ENCODE measurements around the gene EMC10.
"Not testable (repeated sequence)": the region's sequence is repeated elsewhere in the genome, so short reads cannot be mapped to it uniquely, and the experiment has no call there.

Gene EMC10

DNA sequence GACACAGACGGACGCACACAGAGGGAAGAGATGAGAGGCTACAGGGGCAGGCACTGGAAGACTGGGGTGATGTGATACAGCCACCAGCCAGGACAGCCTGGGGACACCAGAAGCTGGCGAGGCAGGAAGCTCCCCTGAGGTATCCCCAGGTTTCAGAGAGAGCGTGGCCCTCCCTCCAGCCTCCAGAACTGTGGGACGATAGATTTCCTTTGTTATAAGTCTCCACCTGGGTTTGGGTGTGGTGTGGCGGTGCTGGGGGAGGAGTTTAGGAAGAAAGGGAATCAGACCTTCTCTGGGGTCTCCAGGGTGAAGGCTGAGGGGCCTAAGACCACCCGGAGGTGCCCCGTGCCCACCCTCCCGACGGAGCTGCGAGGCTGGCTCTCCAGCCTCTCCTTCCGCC lies 40.1 kb downstream of the EMC10 start:
- DNase-seq, result no peak

GRCh38 chr19:50516964-50517703 lies 40.8 kb downstream of the EMC10 start:
- DNase-seq, result no peak

DNA sequence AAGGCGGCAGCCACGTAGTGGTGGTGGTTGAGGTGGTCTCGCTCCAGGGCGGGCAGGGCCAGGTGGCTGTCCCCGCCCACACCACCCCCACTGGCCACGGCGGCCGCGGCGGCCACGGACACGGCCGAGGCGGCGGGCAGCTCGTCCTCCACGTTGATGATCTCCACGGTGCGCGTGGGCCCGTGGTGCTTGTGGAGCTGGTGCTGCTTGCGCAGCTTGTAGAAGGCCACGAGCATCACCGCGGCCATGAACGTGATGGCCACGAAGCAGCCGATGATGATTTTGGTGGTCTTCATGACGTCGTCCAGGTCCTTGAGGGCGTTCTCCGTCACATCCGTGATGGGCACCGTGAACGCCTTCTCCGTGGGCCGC lies 41.4 kb downstream of the EMC10 start:
- DNase-seq, result no peak

- no peak for DNase-seq
Measured at GRCh38 chr19:50518091-50519005, 42.0 kb downstream of the EMC10 start.

DNA sequence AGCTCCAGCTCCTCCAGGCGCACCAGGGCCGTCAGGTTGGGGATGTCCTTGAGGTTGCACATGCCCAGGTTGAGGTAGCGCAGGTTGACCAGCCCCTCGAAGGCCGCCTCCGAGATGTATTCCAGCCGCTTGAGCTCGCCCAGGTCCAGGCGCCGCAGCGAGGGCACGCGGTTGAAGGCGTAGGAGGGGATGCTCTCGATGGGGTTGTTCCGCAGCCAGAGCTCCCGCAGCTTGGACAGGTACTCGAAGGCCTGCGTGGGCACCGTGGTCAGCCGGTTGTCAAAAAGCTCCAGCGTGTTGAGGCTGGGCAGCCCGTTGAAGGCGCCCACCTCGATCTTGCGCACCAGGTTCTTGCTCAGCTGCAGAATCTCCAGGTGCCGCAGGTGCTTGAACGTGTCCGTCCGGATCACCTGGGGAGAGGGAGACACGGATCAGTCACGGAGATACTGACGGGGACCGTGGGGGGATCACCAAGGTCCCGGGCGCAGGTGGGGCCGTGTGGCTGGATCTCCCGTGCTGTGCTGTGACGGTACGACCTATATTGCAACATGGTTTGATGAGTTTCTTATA lies 42.8 kb downstream of the EMC10 start:
- DNase-seq, result no peak

DNA sequence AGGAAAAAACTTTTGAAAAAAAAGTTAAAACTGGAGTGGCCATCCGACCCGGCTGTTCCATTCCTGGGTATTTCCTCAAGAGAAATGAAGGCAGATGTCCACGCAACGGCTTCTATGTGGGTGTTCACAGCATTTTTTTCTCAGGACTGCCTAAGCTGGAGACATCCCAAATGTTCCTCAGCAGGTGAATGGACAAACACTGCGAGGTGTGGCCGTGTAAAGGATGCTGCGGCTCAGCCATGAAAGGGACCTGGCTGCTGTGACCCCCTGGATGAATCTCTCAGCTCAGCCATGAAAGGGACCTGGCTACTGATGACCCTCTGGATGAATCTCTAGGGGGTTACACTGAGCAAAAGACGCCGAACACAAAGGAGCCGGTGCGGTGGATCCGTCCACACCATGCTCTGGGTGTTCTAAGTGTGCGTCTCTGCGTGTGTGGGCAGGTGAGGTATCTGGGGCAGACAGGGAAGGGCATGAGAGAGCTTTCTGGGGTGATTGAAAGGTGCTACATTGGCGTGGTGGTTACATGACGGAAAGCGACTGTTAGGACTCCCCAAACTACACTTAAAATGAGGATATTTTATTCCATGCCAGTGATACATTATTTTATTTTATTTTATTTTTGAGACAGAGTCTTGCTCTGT lies 44.6 kb downstream of the EMC10 start:
- no peak for DNase-seq

GRCh38 chr19:50522881-50523280 lies 46.6 kb downstream of the EMC10 start:
- DNase-seq, result no peak

GRCh38 chr19:50528052-50528451 lies 51.7 kb downstream of the EMC10 start:
- DNase-seq, result not testable (repeated sequence)

DNA sequence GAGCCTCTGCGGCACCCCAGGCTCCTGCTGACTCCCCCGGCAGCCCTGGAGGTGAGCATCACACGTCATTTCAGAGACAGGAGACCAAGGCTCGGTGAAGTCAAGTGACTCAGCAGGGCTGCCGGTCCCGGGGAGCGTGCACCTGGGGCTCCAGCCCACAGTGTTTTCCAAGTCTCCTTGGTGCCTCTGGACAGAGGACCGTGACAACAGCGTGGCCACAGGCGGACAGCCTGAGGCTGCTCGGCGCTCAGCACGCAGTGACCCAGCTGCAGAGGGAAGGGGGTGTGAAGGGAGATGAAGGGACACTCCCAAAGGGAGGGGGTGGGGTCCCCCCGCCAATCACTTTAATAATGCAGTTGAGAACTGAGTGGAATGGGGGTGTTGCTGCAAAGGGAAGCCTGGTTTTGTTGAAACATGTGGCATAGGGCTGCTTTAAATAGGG lies 54.9 kb downstream of the EMC10 start:
- no peak for DNase-seq

- DNase-seq, result no peak
Measured at GRCh38 chr19:50532952-50533351, 56.6 kb downstream of the EMC10 start.

DNA sequence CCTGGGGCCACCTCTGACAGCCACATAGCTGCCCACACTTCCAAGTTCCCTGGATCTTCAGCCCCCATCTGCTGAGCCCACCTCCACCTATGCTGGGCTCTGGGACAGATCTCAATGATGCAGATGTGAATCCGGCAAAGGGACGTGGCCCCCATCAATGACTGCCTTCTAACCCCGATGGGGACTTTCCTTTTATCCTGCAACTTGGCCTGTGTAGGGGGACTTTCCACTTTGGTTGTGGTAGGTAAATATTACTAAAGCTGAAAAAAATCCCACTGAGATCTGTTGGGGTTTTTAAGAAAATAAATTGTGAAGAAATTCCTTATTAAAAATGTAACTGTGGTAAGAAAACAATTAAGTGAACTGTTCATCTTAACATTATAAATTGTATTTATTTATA lies 58.2 kb downstream of the EMC10 start:
- no peak for DNase-seq

DNA sequence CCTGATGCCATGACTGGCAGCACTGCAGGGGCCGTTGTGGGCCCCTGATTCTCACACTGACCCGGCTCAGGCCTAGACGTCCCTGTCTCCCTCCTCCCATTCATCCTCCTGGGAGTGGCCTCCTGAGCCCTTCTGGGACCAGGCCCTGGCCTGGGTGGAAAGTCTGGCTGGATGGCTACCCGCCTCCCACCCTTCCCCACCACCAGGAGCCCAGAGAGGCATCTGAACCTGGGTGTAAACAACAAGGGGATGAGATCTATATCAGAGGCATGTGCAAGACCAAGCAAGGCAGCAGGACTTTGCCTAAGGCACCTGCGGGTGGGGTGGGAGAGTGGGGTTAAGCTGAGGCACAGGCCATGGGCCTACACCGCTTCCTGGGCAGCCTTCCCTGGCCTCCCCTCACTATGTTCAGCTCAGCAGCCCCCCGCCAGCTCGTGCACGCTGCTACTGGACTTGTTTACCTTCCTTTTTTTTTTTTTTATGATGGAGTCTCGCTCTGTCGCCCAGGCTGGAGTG lies 59.4 kb downstream of the EMC10 start:
- no peak for DNase-seq

GRCh38 chr19:50536662-50537305 lies 60.5 kb downstream of the EMC10 start:
- DNase-seq, result no peak

GRCh38 chr19:50537306-50537685 lies 61.0 kb downstream of the EMC10 start:
- DNase-seq, result no peak

DNA sequence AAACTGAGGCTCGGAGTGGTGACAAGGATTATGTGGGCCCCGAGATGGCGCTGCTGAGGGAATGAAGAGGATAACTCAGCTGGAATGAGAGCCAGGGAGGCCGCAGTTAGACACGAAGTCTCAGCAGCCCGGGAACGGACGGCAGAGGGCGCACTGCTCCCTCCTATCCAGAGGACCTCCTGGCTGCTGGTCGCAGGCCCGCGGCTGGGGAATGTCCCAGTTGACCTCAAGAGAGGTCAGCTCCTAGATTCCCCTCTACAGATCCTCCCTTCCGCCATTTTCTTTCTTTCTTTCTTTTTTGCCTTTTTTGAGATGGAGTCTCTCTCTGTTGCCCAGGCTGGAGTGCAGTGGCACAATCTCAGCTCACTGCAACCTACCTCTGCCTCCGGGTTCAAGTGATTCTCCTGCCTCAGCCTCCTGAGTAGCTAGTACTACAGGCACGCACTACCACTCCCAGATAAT lies 61.5 kb downstream of the EMC10 start:
- peak; percentile 44 for DNase-seq
